Endothelial cell (in vitro differentiated cells): ENCODE data around the gene LCLAT1. TPM values are rescaled to one million over a fixed set of nuclear protein-coding genes. Genes with fewer than 3 reads are reported as not detected.
A peak's percentile ranks its signal among the peaks of the same experiment; 100 is the strongest.

Experiments
- DNase-seq: peaks from one replicate; pipeline ENCODE4 v3.0.0; 2021; ENCODE audit warnings: low spot score
- H3K27ac Mint-ChIP-seq: one replicate; pipeline ENCODE4 v1.8.0; 2021; ENCODE audit warnings: mixed read lengths, inconsistent platforms; ENCODE audit not compliant: unreplicated experiment
- H3K27me3 Mint-ChIP-seq: one replicate; pipeline ENCODE4 v1.8.0; 2021; ENCODE audit warnings: mild to moderate bottlenecking, moderate library complexity, mixed read lengths, inconsistent platforms; ENCODE audit not compliant: unreplicated experiment
- H3K36me3 Mint-ChIP-seq: one replicate; pipeline ENCODE4 v1.8.0; 2021; ENCODE audit warnings: mild to moderate bottlenecking, low read depth, mixed read lengths, inconsistent platforms; ENCODE audit not compliant: unreplicated experiment
- H3K4me1 Mint-ChIP-seq: one replicate; pipeline ENCODE4 v1.8.0; 2021; ENCODE audit warnings: mild to moderate bottlenecking, mixed read lengths, inconsistent platforms; ENCODE audit not compliant: unreplicated experiment
- H3K4me3 Mint-ChIP-seq: one replicate; pipeline ENCODE4 v1.8.0; 2021; ENCODE audit warnings: mild to moderate bottlenecking, mixed read lengths, inconsistent platforms; ENCODE audit not compliant: unreplicated experiment
- H3K9me3 Mint-ChIP-seq: one replicate; pipeline ENCODE4 v1.8.0; 2021; ENCODE audit warnings: mixed read lengths, inconsistent platforms; ENCODE audit not compliant: unreplicated experiment
- CTCF ChIP-seq: fragments of 200-600 bp; sonication (generic); IDR thresholded peaks from one replicate; pipeline ENCODE4 v1.5.0; 2021; ENCODE audit warnings: antibody characterized with exemption; ENCODE audit not compliant: unreplicated experiment
- total RNA-seq: library from RNA; stranded (reverse); fragmentation: NEBNext Ultra II Directional; extraction: Animal tissue kit (Norgen Biotek cat#: 25700); gene quantifications from one replicate; pipeline ENCODE4 v1.2.1, GENCODE V29; 2021; ENCODE audit not compliant: unreplicated experiment

The LCLAT1 gene
- total RNA-seq, 1 donor from 2014 or later: 20.9 TPM

GRCh38 chr2:30436859-30437435, 10.1 kb upstream of the LCLAT1 start:
- no peak for TF ChIP-seq CTCF
- DNase-seq: no peak
- Mint-ChIP-seq H3K27ac (no peak overlapping the region), H3K9me3 (no peaks in the 10 kb centered on the region), H3K27me3 (peaks cover 3% of the 10 kb centered on the region), H3K4me3 (no peak overlapping the region), H3K36me3 (no peaks in the 10 kb centered on the region), H3K4me1 (peaks cover 29% of the 10 kb centered on the region)

- no peak for DNase-seq
- no peak overlapping the region for H3K27ac Mint-ChIP-seq
- no peaks in the 10 kb centered on the region for H3K36me3 Mint-ChIP-seq
- no peaks in the 10 kb centered on the region for H3K9me3 Mint-ChIP-seq
- H3K4me1 Mint-ChIP-seq: peaks cover 29% of the 10 kb centered on the region
- peaks cover 3% of the 10 kb centered on the region for H3K27me3 Mint-ChIP-seq
- no peak overlapping the region for H3K4me3 Mint-ChIP-seq
- TF ChIP-seq CTCF: no peak
These were observed 9.1 kb upstream of the LCLAT1 start for GRCh38 chr2:30437809-30438548.

- Mint-ChIP-seq H3K36me3 (no peaks in the 10 kb centered on the region), H3K4me3 (no peak overlapping the region), H3K9me3 (no peaks in the 10 kb centered on the region), H3K27ac (peak overlapping the region; percentile 65), H3K4me1 (peaks cover 21% of the 10 kb centered on the region), H3K27me3 (peaks cover 3% of the 10 kb centered on the region)
- no peak for DNase-seq
- TF ChIP-seq CTCF: no peak
These were observed 7.8 kb upstream of the LCLAT1 start for GRCh38 chr2:30439296-30439695.

- no peaks in the 10 kb centered on the region for H3K9me3 Mint-ChIP-seq
- peaks cover 3% of the 10 kb centered on the region for H3K27me3 Mint-ChIP-seq
- H3K36me3 Mint-ChIP-seq: no peaks in the 10 kb centered on the region
- no peak overlapping the region for H3K4me3 Mint-ChIP-seq
- no peak for DNase-seq
- H3K4me1 Mint-ChIP-seq: peaks cover 21% of the 10 kb centered on the region
- TF ChIP-seq CTCF: no peak
- H3K27ac Mint-ChIP-seq: peak overlapping the region; percentile 65
These were observed 7.2 kb upstream of the LCLAT1 start for GRCh38 chr2:30439879-30440278.

GRCh38 chr2:30441023-30441422, 6.0 kb upstream of the LCLAT1 start:
- peaks cover 21% of the 10 kb centered on the region for H3K4me1 Mint-ChIP-seq
- H3K4me3 Mint-ChIP-seq: no peak overlapping the region
- DNase-seq: no peak
- no peak overlapping the region for H3K27ac Mint-ChIP-seq
- no peak for TF ChIP-seq CTCF
- no peaks in the 10 kb centered on the region for H3K9me3 Mint-ChIP-seq
- H3K27me3 Mint-ChIP-seq: peaks cover 3% of the 10 kb centered on the region
- no peaks in the 10 kb centered on the region for H3K36me3 Mint-ChIP-seq
